HuH-7.5 (cell line): ENCODE results near the gene RALA.
"Not testable (repeated sequence)": the region's sequence is repeated elsewhere in the genome, so short reads cannot be mapped to it uniquely, and the experiment has no call there.

Experiments used
- DNase-seq: peaks from one replicate; pipeline ENCODE4 v3.0.0; 2011; ENCODE audit warnings: low spot score

The RALA gene

DNA sequence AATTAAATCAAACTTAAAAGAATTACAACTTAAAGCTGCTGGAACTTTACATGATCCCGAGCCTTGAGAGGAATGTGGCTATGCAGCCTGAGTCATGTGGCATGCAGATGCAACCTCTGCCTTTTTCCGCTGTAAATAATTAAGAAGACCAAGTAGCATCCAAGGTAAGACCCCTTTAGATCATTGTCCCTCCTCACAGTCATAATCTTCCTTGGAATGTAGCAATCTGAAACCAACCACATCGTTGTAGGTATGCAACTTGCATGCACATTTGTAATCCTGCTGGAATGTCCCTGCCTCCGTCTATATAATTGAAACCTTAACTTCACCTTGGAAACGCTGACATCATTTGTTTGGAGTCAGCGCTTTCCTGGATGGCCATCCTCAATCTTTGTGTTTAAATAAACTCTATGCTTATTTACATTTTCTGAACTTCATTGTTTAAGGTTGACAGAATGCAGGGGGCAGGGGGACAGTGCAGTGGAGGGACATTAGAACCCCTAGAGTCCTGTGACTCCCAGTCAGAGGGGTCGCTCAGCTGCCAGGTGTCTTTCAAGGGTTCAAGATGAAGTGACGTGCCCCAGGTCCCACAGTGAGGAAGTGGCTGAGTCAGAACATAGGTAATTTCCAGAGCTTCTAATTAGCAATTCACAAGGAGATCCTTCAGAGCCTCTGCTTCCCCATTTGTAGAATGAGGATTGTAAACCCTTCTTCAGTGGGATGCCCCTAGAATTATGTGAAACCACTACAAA lies 110.7 kb downstream of the RALA start:
- no peak for DNase-seq

DNA sequence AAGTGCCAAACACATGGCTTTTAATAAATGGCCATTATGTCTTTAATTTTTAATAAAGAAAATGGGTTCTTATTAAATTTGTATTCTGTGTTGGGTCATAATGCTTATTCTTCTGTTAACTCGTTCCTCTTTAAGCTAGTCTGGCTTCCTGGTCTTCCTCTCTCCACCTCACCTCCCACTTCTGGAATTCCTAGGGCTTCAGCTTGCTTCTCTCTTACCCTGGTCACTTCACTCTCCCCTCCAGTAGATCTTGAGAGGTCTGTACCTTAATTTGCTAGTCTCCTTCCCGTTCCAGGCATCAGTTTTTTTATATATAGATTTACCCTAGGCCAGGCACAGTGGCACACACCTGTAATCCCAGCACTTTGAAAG lies 111.2 kb downstream of the RALA start:
- no peak for DNase-seq

DNA sequence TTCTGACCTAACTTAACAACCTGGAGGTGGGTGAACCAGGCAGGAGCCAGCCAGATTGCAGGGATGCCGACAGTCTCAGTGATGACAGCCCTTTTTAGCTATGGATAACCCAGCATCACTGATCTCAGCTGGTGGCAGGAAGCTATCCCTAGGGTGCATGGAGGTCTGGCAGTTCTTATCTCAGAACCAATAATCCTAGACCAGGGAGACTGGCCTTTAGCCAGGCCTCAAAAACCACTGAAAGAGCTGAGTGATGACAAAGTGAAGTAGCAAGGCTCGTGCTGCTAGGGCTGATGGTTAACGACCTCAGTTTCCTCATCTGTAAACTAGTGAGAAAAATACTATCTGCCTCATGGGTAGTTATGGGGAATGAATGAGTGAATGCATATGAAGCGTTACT lies 112.5 kb downstream of the RALA start:
- DNase-seq = no peak

DNA sequence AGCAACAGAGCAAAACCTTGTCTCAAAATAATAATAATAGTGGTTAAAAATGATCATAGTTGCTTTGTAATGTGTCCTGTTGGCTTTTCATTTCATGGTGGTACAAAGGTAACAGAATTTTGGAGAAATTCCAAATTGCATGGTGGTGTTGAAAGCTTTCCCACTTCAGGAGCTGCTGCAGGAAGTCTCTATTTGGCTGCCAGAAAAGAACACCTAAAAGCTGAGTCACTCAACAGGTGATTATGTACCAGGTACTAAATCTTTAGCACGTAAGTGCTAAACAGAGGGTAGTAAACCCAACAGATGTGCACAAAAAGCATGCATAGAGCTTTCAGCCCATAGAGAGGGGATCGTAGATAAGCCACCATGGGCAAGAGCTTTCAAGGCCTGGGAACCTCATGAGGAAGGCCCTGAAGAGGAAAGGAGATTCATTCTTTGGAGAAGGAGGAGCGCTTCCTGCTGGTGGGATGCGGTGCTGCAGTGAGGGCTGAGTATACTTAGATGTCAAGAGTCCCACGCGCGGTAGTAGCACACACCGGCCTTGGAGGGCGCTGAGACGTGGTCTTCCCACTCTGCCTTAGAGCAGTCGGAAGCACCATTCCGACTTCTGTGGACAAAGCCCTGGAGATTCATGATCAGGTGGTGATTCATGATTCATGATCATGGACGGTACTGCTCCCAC lies 118.7 kb downstream of the RALA start:
- DNase-seq = no peak

DNA sequence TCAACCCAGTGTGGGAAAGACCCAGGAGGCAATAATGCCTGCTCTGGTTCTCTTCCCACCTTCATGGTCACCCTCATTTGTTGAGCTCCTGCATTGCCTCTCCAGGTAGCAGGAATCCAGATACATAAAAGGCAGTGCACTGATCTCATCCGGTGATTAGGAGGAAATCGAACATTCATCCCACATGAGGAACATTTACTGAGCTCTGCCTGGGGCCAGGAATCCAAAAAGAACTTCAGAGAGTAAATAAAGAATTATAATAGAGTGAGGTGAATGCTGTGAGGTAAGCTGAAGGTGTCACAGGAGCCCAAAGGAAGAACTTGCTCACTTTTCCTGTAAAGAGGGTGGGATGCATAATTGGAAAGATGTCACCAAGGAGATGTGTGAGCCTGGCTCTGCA lies 121.2 kb downstream of the RALA start:
- no peak for DNase-seq

DNA sequence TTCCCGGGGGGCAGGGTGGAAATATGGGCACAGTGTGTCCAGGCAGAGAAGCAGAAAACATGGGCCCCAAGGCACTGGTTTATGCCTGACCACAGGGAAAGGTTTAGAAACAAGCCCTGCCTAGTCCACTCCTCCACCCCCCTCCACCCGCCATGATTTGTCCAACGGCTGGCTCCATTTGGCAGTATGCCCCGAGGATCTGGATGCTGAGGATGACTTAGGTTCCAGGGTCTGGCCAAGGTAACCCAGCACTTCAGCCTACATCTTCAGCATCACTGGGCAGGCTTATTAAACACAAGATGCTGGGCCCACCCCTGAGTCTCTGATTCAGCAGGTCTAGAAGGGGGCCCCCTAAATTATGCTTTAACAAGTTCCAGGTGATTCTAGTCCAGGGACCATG lies 121.9 kb downstream of the RALA start:
- no peak for DNase-seq

DNA sequence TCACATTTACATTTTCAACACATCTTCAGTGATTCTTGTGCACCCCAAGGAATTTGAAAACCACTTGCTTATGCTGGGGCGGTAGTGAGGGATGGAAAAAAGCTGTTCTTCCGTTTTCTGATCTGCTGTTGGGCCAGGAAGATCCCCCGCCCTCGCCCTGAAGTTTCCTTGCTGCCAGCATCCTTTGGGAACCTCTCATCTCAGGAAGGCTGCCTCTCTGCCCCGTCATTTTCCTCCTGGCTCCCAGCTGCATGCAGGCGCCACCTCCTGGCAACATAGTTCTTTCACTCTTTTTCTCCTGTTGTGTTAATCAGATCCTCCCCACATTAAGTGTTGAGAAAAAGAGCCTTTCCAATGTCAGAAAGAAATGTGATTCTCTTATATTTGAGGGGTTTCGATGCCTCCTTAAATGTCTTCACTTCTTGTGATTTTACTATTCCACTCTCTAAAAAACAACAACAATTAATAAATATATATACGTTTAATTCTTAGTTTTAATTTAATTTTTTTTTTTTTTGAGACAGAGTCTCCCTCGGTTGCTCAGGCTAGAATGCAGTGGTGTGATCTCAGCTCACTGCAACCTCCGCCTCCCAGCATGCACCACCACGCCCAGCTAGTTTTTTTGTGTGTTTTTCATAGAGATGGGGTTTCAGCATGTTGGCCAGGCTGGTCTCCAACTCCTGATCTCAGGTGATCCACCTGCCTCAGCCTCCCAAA lies 122.9 kb downstream of the RALA start:
- peak; percentile 83 for DNase-seq

DNA sequence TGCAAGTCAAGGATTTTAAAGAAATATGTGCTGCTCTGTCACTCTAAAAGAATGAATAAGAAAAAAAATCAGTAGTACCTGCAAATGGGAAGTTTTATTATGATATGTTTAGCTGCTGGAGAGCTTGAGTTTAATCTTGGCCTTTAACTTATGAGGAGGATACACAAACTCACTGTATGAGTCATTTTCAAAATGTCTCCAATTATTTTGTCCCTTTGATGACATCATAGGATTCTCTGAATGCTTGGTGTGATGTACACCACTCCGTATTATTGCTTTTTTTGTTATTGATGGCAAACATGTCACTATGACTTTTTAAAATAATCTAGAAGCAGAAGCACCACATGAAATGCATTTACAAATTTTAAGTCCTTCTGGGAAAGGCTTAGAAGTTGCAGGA lies 125.8 kb downstream of the RALA start:
- DNase-seq = no peak

DNA sequence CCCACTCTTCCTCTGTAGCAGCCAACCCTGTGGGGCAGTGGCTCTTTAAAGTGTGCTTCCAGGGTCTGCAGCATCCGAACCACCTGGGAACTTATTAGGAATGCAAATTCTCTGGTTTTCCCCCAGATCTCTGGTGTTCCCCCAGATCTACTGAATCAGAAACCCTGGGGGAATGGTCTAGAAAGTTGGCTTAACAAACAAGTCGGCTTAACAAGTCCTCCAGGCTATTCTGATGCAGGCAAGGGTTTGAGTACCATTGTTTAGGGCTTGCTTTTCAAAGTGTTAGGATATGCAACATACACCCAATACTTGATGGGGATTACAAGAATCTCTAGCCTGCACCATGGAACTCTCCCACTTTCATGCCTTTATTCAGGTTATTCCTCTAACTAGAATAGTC lies 126.3 kb downstream of the RALA start:
- DNase-seq = no peak

DNA sequence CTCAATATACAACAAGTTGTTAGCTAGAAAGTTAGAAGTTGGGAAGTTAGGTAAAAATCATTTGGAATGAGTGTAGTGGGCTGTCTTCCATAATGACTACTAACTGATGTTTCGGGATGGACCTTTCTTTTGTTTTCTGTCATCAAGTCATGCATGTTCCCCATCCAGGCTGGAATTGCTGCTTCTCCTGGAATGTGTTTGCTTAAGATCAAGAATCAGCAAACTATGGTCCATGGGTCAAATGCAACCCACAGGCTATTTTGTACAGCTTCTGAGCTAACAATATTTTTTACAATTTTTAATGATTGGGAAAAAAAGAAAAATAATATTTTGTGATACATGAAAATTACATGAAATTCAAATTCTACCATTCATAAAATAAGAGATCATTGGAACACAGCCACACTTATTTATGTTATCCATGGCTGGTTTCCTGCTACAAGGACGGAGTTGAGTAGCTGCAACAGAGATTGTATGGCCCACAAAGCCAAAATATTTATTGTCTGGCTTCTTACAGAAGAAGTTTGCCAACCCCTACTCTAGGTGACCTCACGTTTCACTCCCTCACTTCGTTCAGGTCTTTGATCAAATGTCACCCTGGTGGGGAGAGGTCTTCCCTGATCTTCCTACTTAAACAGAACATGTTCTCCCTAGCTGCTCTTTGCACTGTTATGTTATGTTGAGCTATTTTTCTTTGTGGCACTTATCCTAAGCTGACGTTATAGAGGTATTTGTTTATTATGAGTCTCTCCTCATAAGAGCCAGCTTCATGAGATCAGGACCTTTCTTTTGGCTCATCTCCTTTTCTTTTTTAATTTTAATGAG lies 127.1 kb downstream of the RALA start:
- DNase-seq = peak; percentile 60

DNA sequence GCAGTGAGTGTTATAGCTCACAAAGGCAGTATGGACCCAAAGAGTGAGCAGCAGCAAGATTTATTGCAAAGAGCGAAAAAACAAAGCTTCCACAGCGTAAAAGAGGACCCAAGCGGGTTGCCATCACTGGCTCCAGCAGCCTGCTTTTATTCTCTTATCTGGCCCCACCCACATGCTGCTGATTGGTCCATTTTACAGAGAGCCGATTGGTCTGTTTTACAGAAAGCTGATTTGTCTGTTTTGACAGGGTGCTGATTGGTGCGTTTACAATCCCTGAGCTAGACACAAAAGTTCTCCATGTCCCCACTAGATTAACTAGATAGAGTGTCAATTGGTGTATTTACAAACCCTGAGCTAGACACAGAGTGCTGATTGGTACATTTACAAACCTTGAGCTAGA lies 129.9 kb downstream of the RALA start:
- DNase-seq = not testable (repeated sequence)

DNA sequence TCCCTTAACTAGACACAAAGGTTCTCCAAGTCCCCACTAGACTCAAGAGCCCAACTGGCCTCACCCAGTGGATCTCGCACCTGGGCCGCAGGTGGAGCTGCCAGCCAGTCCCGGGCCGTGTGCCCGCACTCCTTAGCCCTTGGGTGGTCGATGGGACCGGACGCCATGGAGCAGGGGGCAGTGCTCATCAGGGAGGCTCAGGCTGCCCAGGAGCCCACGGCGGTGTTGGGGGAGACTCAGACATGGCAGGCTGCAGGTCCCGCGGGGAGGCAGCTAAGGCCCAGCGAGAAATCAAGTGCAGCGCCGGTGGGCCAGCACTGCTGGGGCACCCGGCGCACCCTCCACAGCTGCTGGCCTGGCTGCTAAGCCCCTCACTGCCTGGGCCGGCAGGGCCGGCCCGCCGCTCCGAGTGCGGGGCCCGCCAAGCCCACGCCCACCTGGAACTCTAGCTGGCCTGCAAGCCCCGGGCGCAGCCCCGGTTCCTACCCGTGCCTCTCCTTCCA lies 130.5 kb downstream of the RALA start:
- no peak for DNase-seq

DNA sequence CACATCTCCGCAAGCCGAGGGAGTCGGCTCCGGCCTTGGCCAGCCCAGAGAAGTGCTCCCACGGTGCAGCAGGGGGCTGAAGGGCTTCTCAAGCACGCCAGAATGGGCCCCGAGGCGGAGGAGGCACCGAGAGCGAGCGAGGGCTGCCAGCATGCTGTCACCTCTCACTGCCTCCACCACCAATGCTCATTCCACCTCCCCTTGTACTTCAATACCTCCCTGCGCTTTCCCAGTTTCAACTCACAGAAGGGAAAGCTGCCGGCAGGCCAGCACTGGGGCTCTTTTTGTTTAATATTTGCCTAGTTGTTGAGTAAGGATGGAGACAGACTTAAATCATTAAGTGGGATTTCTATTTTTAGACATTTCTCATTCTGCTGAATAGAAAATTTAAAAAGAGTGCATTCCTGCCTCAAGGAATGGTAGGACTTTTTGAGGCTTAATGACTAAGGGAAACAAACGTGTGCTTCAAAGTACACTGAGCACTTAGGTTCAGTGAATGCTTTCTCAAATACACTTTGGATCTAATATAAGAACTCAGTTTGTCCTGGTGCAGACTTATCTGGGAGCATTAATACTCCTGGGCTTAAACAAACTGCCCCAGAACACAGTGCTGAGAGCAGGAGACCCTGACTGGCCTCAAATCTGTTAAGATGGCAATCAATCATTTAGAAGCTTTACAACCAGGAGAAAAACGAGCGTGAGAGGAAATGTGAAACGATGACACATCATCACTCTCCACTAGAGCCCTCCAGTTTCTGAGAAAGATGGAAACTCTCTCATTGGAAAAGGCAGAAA lies 131.2 kb downstream of the RALA start:
- peak; percentile 45 for DNase-seq

DNA sequence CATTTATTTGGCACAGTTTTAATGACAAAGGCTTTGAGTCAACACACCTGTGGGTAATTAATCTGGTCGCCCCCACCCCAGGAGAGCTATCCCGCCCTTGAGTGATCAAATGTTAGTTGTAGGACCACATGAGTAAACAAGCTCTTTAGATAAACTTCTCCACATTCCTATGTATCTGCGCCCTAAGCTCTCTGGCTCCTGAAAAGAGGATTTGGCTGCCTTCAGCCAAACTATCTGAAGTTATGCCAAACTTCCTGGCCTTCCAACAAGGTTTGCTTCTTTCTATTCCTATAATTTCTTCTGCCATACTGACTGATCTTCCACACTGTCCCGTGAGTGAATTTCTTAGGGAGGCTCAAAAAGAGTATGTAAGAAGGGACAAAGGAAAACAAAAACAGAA lies 134.2 kb downstream of the RALA start:
- no peak for DNase-seq
